ENCODE measurements around the gene DNAJC1. TPM values are rescaled to one million over a fixed set of nuclear protein-coding genes. Genes with fewer than 3 reads are reported as not detected.

DNAJC1 gene
- total and polyA plus RNA-seq, 4 donors = 21.2 to 48.1 (median 32.5) TPM

GRCh38 chr10:21753497-21754270, 249.8 kb downstream of the DNAJC1 start (continued):
- no peak for TF ChIP-seq ZBTB33 (IDR thresholded peaks at IDR 0.05)

- 82% methylated on average over 26 of the region's 26 CpGs for WGBS
- peaks cover 0 to 5% (median 3%) of the 10 kb centered on the region in 4 donors for H3K36me3 ChIP-seq (ENCODE audit: control insufficient read depth in 4 of 4, insufficient read depth in 3 of 4, low read depth in 1 of 4, low read length in 3 of 4)
- DNase-seq (ENCODE audit: low spot score) = no peak
- no peak overlapping the region for H3K4me3 ChIP-seq (ENCODE audit: low read depth in 1 of 3, low read length in 3 of 3)
- no peak overlapping the region for H3K9ac ChIP-seq (ENCODE audit: low read depth in 1 of 2, low read length in 2 of 2)
- H3K27ac ChIP-seq (ENCODE audit: low read depth in 1 of 2, low read length in 2 of 2) = no peak overlapping the region
- no peaks in the 10 kb centered on the region for H3K27me3 ChIP-seq (ENCODE audit: control insufficient read depth in 4 of 4, insufficient read depth in 4 of 4, low read length in 3 of 4)
- TF ChIP-seq RXRA (IDR thresholded peaks at IDR 0.05) (no peak), NR2F2 (IDR thresholded peaks at IDR 0.05) (no peak), CTCF (IDR thresholded peaks at IDR 0.05; ENCODE audit: low read depth, low read length, missing input control) (no peak)
- no peaks in the 10 kb centered on the region for H3K9me3 ChIP-seq (ENCODE audit: control insufficient read depth in 4 of 4, low read length in 3 of 4)
- H3K4me1 ChIP-seq (ENCODE audit: control insufficient read depth in 4 of 4, insufficient read depth in 4 of 4, low read length in 3 of 4) = no peaks in the 10 kb centered on the region
These were observed 251.9 kb downstream of the DNAJC1 start for GRCh38 chr10:21751341-21752310.

GRCh38 chr10:21750424-21750823, 253.1 kb downstream of the DNAJC1 start:
- no peak for TF ChIP-seq CTCF (IDR thresholded peaks at IDR 0.05; ENCODE audit: low read depth, low read length, missing input control)
- no peak for TF ChIP-seq RXRA (IDR thresholded peaks at IDR 0.05)
- no peak for TF ChIP-seq HNF4G (IDR thresholded peaks at IDR 0.05)
- no peak for TF ChIP-seq HNF4A (conservative IDR thresholded peaks at IDR 0.05)
- TF ChIP-seq REST (IDR thresholded peaks at IDR 0.05) = no peak
- no peak for TF ChIP-seq EGR1 (IDR thresholded peaks at IDR 0.05; ENCODE audit: low read depth in 2 of 2)
- TF ChIP-seq ZBTB33 (IDR thresholded peaks at IDR 0.05) = no peak
- TF ChIP-seq JUND (IDR thresholded peaks at IDR 0.05) = no peak
- no peak for TF ChIP-seq TAF1 (conservative IDR thresholded peaks at IDR 0.05)
- no peak for TF ChIP-seq MAX (IDR thresholded peaks at IDR 0.05)
- Histone ChIP-seq H3K9me3 (ENCODE audit: control insufficient read depth in 4 of 4, low read length in 3 of 4) (no peaks in the 10 kb centered on the region), H3K4me3 (ENCODE audit: low read depth in 1 of 3, low read length in 3 of 3) (no peak overlapping the region), H3K4me1 (ENCODE audit: control insufficient read depth in 4 of 4, insufficient read depth in 4 of 4, low read length in 3 of 4) (no peaks in the 10 kb centered on the region), H3K9ac (ENCODE audit: low read depth in 1 of 2, low read length in 2 of 2) (no peak overlapping the region), H3K27me3 (ENCODE audit: control insufficient read depth in 4 of 4, insufficient read depth in 4 of 4, low read length in 3 of 4) (no peaks in the 10 kb centered on the region), H3K27ac (ENCODE audit: low read depth in 1 of 2, low read length in 2 of 2) (no peak overlapping the region), H3K36me3 (ENCODE audit: control insufficient read depth in 4 of 4, insufficient read depth in 3 of 4, low read depth in 1 of 4, low read length in 3 of 4) (peaks cover 0 to 1% (median 0%) of the 10 kb centered on the region in 4 donors)
- 95% methylated on average over 12 of the region's 12 CpGs for WGBS
- no peak for DNase-seq (ENCODE audit: low spot score)

Data from liver (tissue), 9 donors.